ENCODE results near the gene GYS2.
A peak's percentile ranks its signal among the peaks of the same experiment; 100 is the strongest.

GYS2 gene

GRCh38 chr12:21551841-21552465 is 52.7 kb downstream of the GYS2 start:
- peak; percentile 34 for DNase-seq

DNA sequence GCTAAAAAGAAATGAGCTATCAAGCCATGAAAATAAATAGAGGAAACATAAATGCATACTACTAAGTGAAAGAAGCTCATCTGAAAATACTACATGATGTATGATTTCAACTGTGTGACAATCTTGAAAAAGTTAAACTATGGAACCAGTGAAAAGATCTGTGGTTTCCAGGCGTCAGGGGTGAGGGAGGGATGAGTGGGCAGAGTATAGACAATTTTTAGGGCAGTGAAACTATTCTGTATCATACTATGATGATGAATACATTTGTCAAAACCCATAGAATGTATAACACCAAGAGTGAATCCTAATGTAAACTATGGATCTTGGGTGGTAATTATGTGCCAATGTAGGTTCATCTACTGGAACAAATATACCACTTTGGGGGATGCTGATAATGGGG is 57.2 kb downstream of the GYS2 start:
- DNase-seq = no peak

- no peak for DNase-seq
Measured at GRCh38 chr12:21546716-21547115, 57.9 kb downstream of the GYS2 start.

DNA sequence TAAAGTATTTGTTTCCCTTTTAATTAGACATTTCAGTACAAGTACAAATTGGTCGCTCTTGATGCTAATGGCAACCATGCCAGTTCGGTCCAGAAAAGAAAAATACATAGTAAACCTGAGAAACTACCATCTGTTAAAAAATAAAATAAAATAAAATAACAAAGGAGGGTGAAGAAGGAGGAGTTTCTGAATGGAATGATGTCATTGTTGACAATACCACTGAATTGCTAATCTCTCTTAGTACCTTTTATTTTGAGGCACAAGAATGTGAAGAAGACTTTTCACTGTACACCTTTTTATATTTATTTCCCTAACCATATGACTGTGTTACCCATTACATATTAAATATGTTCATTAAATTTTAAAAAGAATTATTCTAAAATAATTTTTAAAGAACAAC is 59.1 kb downstream of the GYS2 start:
- no peak for DNase-seq

- DNase-seq = no peak
Measured at GRCh38 chr12:21543151-21543550, 61.5 kb downstream of the GYS2 start.

DNA sequence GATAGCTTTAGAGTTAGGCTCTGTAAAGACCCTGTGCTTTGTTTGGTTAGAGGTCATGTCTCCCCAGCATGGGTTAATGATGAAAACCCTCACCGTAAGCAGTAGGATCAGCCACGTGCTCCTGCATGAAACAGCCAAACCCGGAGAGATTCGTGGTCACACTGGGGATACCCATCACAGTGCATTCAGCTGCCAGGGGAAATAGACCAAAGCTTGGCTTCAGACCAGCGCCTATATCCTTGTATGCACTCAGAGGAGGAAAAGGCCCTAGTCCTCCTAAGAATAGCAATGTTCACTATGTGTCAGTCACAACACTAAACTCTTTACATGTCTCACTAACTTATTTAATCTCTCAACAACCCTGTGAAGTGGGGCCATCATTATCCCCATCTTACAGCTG is 62.2 kb downstream of the GYS2 start:
- DNase-seq = no peak

- DNase-seq = no peak
Measured at GRCh38 chr12:21541773-21542172, 62.9 kb downstream of the GYS2 start.

GRCh38 chr12:21539797-21540196 is 64.8 kb downstream of the GYS2 start:
- DNase-seq = no peak

GRCh38 chr12:21538061-21538653 is 66.5 kb downstream of the GYS2 start:
- DNase-seq = no peak

DNA sequence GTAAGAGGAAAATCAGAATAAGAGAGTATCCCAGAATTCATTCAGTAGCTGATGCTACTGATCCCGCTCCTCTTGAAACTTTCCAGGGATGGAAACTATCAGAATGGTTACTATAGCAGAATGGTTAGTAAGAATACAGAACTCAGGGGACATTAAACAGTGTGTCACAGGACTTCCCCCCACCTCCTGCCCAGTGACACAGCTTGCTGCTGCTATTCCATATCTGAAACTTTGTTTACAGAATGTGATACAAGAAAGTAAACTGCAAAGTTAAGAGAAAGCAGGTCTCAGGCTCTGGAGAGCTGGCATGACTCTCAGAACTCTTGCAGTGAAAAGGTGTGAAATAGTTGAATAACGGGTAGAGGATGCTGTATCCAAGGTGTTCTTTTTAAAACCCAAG is 75.2 kb downstream of the GYS2 start:
- DNase-seq = no peak

DNA sequence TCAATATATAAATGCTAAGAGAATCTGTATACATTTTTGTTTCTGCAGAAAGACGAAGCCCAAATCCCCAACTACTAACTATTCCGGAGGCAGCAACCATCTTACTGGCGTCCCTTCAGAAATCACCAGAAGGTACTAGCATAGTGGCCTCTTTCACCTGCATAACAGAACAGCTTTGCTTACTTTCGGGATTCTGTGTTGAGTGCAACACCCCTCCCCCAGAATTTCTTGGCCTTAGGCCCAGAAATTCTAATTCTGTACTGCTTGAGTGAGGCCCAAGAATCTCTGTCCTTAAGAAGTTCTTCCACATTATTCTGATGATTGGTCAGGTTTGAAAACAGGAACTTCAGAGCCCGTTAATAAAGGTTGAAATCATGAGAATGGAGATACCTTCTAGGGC is 75.7 kb downstream of the GYS2 start:
- peak; percentile 31 for DNase-seq

GRCh38 chr12:21527451-21528180 is 77.0 kb downstream of the GYS2 start:
- DNase-seq = peak; percentile 66

- no peak for DNase-seq
Measured at GRCh38 chr12:21526721-21527345, 77.8 kb downstream of the GYS2 start.

- DNase-seq = no peak
Measured at GRCh38 chr12:21526053-21526452, 78.6 kb downstream of the GYS2 start, which contains the start of gene SPX. TSS of gene SPX (plus strand) at chr12:21526296. CDS start at chr12:21526473, 177 bp downstream.

DNA sequence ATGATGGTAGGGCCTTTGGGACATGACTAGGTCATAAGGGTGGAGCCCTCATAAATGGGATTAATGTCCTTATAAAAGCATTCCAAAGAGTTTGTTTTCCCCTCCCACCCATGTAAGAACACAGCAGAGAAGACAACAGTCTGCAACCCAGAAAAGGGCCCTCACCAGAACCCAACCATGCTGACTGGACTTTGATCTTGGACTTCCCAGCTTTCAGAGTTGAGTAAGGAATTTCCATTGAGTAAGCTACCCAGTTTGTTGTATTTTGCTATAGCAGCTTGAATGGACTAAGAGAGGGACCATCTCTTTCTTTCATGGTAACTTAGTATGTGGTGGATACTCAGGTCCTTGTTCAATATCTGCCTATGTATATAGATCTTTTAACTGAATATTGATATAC is 81.5 kb downstream of the GYS2 start:
- DNase-seq = no peak

DNA sequence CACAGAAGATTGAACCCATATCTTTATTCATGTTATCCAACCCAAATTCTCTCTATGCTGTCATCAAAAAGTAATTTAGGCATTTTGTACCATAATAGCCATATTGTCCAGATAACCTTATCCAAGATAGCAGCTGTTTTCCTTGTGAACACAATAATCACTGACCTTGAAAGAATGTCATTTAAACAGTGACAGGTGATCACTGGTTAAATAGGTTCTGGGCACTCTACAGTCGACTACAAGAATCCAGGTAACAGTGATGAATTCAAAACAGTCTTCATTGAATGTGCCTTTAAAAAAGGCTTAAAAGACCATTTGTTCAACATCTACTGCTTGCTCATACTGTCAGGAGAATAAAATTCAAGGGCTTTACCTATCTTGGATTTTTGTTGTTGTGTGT is 83.1 kb downstream of the GYS2 start:
- DNase-seq = no peak

DNA sequence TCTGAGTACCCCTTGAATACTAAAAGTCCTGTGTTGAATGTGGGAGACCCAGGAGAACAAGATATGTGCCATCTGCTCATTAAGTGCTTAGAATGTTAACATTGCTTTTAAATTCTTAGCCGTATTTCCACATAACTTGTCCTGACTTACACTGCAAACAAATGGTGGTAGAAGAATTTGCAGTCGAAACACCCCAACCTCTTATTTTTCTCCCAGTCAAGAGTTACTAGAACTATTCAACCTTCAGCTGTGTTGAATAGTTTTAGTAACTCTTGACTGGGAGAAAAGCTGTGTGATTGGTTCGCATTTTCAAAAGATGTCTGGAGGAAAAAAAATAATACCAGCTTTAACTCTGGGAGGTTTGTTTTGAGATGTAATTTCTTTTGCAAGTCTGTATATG is 86.2 kb downstream of the GYS2 start:
- DNase-seq = no peak

DNA sequence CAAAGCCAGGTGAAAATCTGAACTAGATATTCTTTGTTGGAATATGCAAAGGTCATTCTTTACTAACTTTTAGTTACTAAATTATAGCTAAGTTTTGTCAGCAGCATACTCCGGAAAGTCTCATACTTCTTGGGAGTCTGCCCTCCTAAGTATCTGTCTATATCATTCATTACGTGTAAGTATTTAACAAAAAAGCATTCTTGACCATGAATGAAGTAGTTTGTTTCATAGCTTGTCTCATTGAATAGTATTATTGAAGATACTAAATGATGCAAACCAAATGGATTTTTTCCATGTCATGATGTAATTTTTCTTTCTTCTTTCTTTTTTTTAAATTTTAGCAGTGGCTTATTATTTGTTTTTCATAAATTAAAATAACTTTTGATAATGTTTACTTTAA is 88.4 kb downstream of the GYS2 start:
- DNase-seq = no peak

GRCh38 chr12:21509768-21510167 is 94.9 kb downstream of the GYS2 start:
- DNase-seq = no peak

GRCh38 chr12:21507849-21508248 is 96.8 kb downstream of the GYS2 start:
- no peak for DNase-seq

GRCh38 chr12:21505888-21506287 is 98.8 kb downstream of the GYS2 start:
- DNase-seq = no peak

DNA sequence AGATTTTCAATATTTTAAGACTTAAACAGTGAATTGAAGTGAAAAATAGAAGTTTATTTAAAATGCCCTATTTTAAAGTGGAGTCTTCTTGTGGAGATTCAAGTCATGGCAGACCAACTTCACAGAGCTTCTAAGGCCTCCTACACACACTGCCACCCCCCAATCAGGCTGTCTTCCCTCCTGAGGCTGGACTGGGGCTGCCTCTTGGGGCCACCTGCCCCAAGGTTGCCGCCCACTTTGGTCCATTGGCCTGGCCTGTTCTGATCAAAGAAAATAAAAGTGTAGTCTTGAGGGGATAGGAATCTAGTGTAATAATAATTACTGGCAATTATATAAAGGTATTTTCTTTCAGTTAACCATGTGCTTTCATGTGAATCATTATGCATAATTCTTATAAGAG is 101.8 kb downstream of the GYS2 start:
- no peak for DNase-seq

GRCh38 chr12:21502164-21502496 is 102.5 kb downstream of the GYS2 start:
- DNase-seq = peak; percentile 48
